ENCODE data around the gene TBXAS1.

The TBXAS1 gene

GRCh38 chr7:139820089-139820488 is 9.0 kb upstream of the TBXAS1 start:
- Histone ChIP-seq H3K27me3 (ENCODE audit: low read length) (no peaks in the 10 kb centered on the region), H3K4me2 (ENCODE audit: low read depth, low read length, poor library complexity, severe bottlenecking) (no peak overlapping the region), H4K20me1 (ENCODE audit: low read depth, low read length) (no peaks in the 10 kb centered on the region), H3K79me2 (ENCODE audit: insufficient read depth, low read length) (no peaks in the 10 kb centered on the region), H2AFZ (ENCODE audit: low read depth, low read length, severe bottlenecking) (no peak overlapping the region), H3F3A (ENCODE audit: insufficient read depth) (no peaks in the 10 kb centered on the region), H3K27ac (ENCODE audit: low read depth, low read length) (no peak overlapping the region), H3K9ac (ENCODE audit: low read length) (no peak overlapping the region), H3K9me3 (ENCODE audit: insufficient read depth, low read length) (no peaks in the 10 kb centered on the region), H3K36me3 (ENCODE audit: low read length) (no peaks in the 10 kb centered on the region), H3K4me3 (ENCODE audit: insufficient read depth, low read length, poor library complexity, severe bottlenecking) (no peak overlapping the region), H3K9me2 (replicated peaks; ENCODE audit: insufficient read depth, low read length) (no peaks in the 10 kb centered on the region)
- TF ChIP-seq CTCF (IDR thresholded peaks at IDR 0.05; ENCODE audit: insufficient read depth, low read length, poor library complexity, severe bottlenecking) (no peak), EZH2phosphoT487 (conservative IDR thresholded peaks at IDR 0.05; ENCODE audit: low read length) (no peak)

GRCh38 chr7:139821349-139822105 is 7.5 kb upstream of the TBXAS1 start:
- Histone ChIP-seq H3K9me3 (ENCODE audit: insufficient read depth, low read length) (no peaks in the 10 kb centered on the region), H3K9me2 (replicated peaks; ENCODE audit: insufficient read depth, low read length) (no peaks in the 10 kb centered on the region), H3K27ac (ENCODE audit: low read depth, low read length) (no peak overlapping the region), H3K4me3 (ENCODE audit: insufficient read depth, low read length, poor library complexity, severe bottlenecking) (no peak overlapping the region), H2AFZ (ENCODE audit: low read depth, low read length, severe bottlenecking) (no peak overlapping the region), H3K27me3 (ENCODE audit: low read length) (no peaks in the 10 kb centered on the region), H3K79me2 (ENCODE audit: insufficient read depth, low read length) (no peaks in the 10 kb centered on the region), H3K36me3 (ENCODE audit: low read length) (no peaks in the 10 kb centered on the region), H3K9ac (ENCODE audit: low read length) (no peak overlapping the region), H3K4me2 (ENCODE audit: low read depth, low read length, poor library complexity, severe bottlenecking) (no peak overlapping the region), H3F3A (ENCODE audit: insufficient read depth) (no peaks in the 10 kb centered on the region), H4K20me1 (ENCODE audit: low read depth, low read length) (no peaks in the 10 kb centered on the region)
- no peak for TF ChIP-seq CTCF (IDR thresholded peaks at IDR 0.05; ENCODE audit: insufficient read depth, low read length, poor library complexity, severe bottlenecking)
- TF ChIP-seq EZH2phosphoT487 (conservative IDR thresholded peaks at IDR 0.05; ENCODE audit: low read length) = no peak

- Histone ChIP-seq H3K4me2 (ENCODE audit: low read depth, low read length, poor library complexity, severe bottlenecking) (no peak overlapping the region), H3K9me3 (ENCODE audit: insufficient read depth, low read length) (no peaks in the 10 kb centered on the region), H3K79me2 (ENCODE audit: insufficient read depth, low read length) (no peaks in the 10 kb centered on the region), H4K20me1 (ENCODE audit: low read depth, low read length) (no peaks in the 10 kb centered on the region), H2AFZ (ENCODE audit: low read depth, low read length, severe bottlenecking) (no peak overlapping the region), H3K4me3 (ENCODE audit: insufficient read depth, low read length, poor library complexity, severe bottlenecking) (no peak overlapping the region), H3K9me2 (replicated peaks; ENCODE audit: insufficient read depth, low read length) (no peaks in the 10 kb centered on the region), H3K27ac (ENCODE audit: low read depth, low read length) (no peak overlapping the region), H3K36me3 (ENCODE audit: low read length) (no peaks in the 10 kb centered on the region), H3K27me3 (ENCODE audit: low read length) (no peaks in the 10 kb centered on the region), H3K9ac (ENCODE audit: low read length) (no peak overlapping the region), H3F3A (ENCODE audit: insufficient read depth) (no peaks in the 10 kb centered on the region)
- TF ChIP-seq CTCF (IDR thresholded peaks at IDR 0.05; ENCODE audit: insufficient read depth, low read length, poor library complexity, severe bottlenecking) = no peak
- no peak for TF ChIP-seq EZH2phosphoT487 (conservative IDR thresholded peaks at IDR 0.05; ENCODE audit: low read length)
These were observed 6.2 kb upstream of the TBXAS1 start for GRCh38 chr7:139822855-139823254.
